Gastrocnemius medialis (tissue), 4 donors: ENCODE measurements around the gene OR4D1. TPM values are rescaled to one million over a fixed set of nuclear protein-coding genes. Genes with fewer than 3 reads are reported as not detected.

Experiments
- ATAC-seq, 2 donors: fragments of 150-250 bp; one replicate each; pipeline ENCODE4 v1.9.1; 2016
- DNase-seq, 2 donors: peaks; one replicate each; pipeline ENCODE4 v3.0.0-alpha.2; 2019
- H3K27ac ChIP-seq, 4 donors: fragments of 200-600 bp; sonication (generic); 1 replicate in 1 of 4; 2 replicates in 3 of 4; pipeline ENCODE4 v1.5.1; 2016 to 2018; ENCODE audit warnings: mild to moderate bottlenecking in 2 of 4, moderate library complexity in 1 of 4
- H3K27me3 ChIP-seq, 3 donors: fragments of 200-600 bp; sonication (generic) in 2 of 3; 1 replicate in 1 of 3; 2 replicates in 2 of 3; pipeline versions ENCODE4 v1.5.1 to v1.6.0; 2016 to 2019; ENCODE audit warnings: mild to moderate bottlenecking in 1 of 3, moderate library complexity in 1 of 3
- H3K36me3 ChIP-seq, 2 donors: fragments of 200-600 bp; sonication (generic) in 1 of 2; one replicate each; pipeline ENCODE4 v1.5.1; 2017 to 2018
- H3K4me1 ChIP-seq, 2 donors: fragments of 200-600 bp; sonication (generic) in 1 of 2; one replicate each; pipeline ENCODE4 v1.5.1; 2016 to 2017; ENCODE audit warnings: mild to moderate bottlenecking in 2 of 2
- H3K4me3 ChIP-seq, 4 donors: fragments of 200-600 bp; sonication (generic) in 3 of 4; 1 replicate in 1 of 4; 2 replicates in 3 of 4; pipeline ENCODE4 v1.5.1; 2016 to 2019; ENCODE audit warnings: mild to moderate bottlenecking in 2 of 4
- H3K9me3 ChIP-seq, 3 donors: fragments of 200-600 bp; sonication (generic) in 2 of 3; 1 replicate in 1 of 3; 2 replicates in 2 of 3; pipeline ENCODE4 v1.5.1; 2016 to 2019
- CTCF ChIP-seq, 5 experiments: fragments of 450-650 bp in 3 of 5; fragments of 200-600 bp in 2 of 5; sonication (generic) in 2 of 5; IDR thresholded peaks in 4 of 5; conservative IDR thresholded peaks in 1 of 5; 1 replicate in 4 of 5; 2 replicates in 1 of 5; pipeline ENCODE4 v1.5.1; 2016 to 2019; ENCODE audit warnings: antibody characterized with exemption in 5 of 5, mild to moderate bottlenecking in 3 of 5, moderate library complexity in 3 of 5
- POLR2A ChIP-seq, 2 donors: fragments of 450-650 bp; IDR thresholded peaks; one replicate each; pipeline ENCODE4 v1.6.1; 2017; ENCODE audit warnings: antibody characterized with exemption in 2 of 2, mild to moderate bottlenecking in 2 of 2, moderate library complexity in 2 of 2
- in situ Hi-C, 4 donors: fragments of 200-750 bp; cut with MboI; loops; one replicate each; pipeline versions ENCODE4 v1.15.0 to v1.8.0; 2017; ENCODE audit warnings: low sequenced_read_pairs in 4 of 4
- intact Hi-C: fragments of 100-400 bp; cut with DNase I; formaldehyde crosslinking; loops from one replicate; pipeline ENCODE4 v1.15.1; 2023; ENCODE audit warnings: low total_unique reads
- total RNA-seq, 4 donors: library from RNA; depleted of rRNA; stranded (reverse); fragments of >200 nt; gene quantifications; one replicate each; pipeline versions ENCODE4 v1.1.0 to v1.2.3, GENCODE V29; 2016

OR4D1 gene
- total RNA-seq, 4 donors from 2014 or later = not detected

GRCh38 chr17:58189436-58190146 lies 41.4 kb downstream of the OR4D1 start:
- DNase-seq = peak in 1 of 2 donors; percentile 32
- Histone ChIP-seq H3K9me3 (no peaks in the 10 kb centered on the region), H3K27me3 (peaks cover 0 to 10% (median 3%) of the 10 kb centered on the region in 3 donors), H3K36me3 (no peaks in the 10 kb centered on the region), H3K4me3 (no peak overlapping the region), H3K27ac (no peak overlapping the region), H3K4me1 (no peaks in the 10 kb centered on the region)
- TF ChIP-seq POLR2A (IDR thresholded peaks at IDR 0.05) (no peak), CTCF (IDR thresholded peaks at IDR 0.05 in 4 of 5, conservative IDR thresholded peaks at IDR 0.05 in 1 of 5) (no peak)
- in situ Hi-C loops (no loop called here), intact Hi-C loops (no loop called here)
- no peak for ATAC-seq

- in situ Hi-C loops = no loop called here
- DNase-seq (no peak), ATAC-seq (no peak)
- H3K9me3 ChIP-seq = no peaks in the 10 kb centered on the region
- H3K36me3 ChIP-seq = no peaks in the 10 kb centered on the region
- intact Hi-C loops = no loop called here
- H3K4me1 ChIP-seq = no peaks in the 10 kb centered on the region
- H3K4me3 ChIP-seq = no peak overlapping the region
- TF ChIP-seq POLR2A (IDR thresholded peaks at IDR 0.05) = no peak
- no peak for TF ChIP-seq CTCF (IDR thresholded peaks at IDR 0.05 in 4 of 5, conservative IDR thresholded peaks at IDR 0.05 in 1 of 5)
- H3K27ac ChIP-seq = no peak overlapping the region
- peaks cover 0 to 10% (median 3%) of the 10 kb centered on the region in 3 donors for H3K27me3 ChIP-seq
Measured at GRCh38 chr17:58191241-58191896, 43.2 kb downstream of the OR4D1 start.

GRCh38 chr17:58192612-58193011 lies 44.4 kb downstream of the OR4D1 start, which contains the start of gene EPX:
Gene EPX, plus strand, starts transcription at chr17:58192726. Its CDS starts 121 bp downstream, at chr17:58192847.
- Histone ChIP-seq H3K4me3 (no peak within 1 kb of the TSS), H3K36me3 (no peaks in the 10 kb centered on the region), H3K27ac (no peak within 1 kb of the TSS), H3K9me3 (no peaks in the 10 kb centered on the region), H3K4me1 (no peaks in the 10 kb centered on the region), H3K27me3 (peaks cover 3 to 10% (median 5%) of the 10 kb centered on the region in 3 donors)
- intact Hi-C loops (no loop called here), in situ Hi-C loops (no loop called here)
- no peak for TF ChIP-seq POLR2A (IDR thresholded peaks at IDR 0.05)
- no peak for TF ChIP-seq CTCF (IDR thresholded peaks at IDR 0.05 in 4 of 5, conservative IDR thresholded peaks at IDR 0.05 in 1 of 5)
- DNase-seq (no peak), ATAC-seq (no peak)

- Histone ChIP-seq H3K36me3 (no peaks in the 10 kb centered on the region), H3K9me3 (no peaks in the 10 kb centered on the region), H3K27me3 (peaks cover 3 to 10% (median 7%) of the 10 kb centered on the region in 3 donors), H3K4me1 (no peaks in the 10 kb centered on the region), H3K4me3 (no peak overlapping the region), H3K27ac (no peak overlapping the region)
- no peak for ATAC-seq
- no peak for DNase-seq
- TF ChIP-seq CTCF (IDR thresholded peaks at IDR 0.05 in 4 of 5, conservative IDR thresholded peaks at IDR 0.05 in 1 of 5) (no peak), POLR2A (IDR thresholded peaks at IDR 0.05) (no peak)
- in situ Hi-C loops = no loop called here
- intact Hi-C loops = no loop called here
Measured at GRCh38 chr17:58193641-58194255, 45.6 kb downstream of the OR4D1 start.
